IPS-18a (cell line): Measurements from ENCODE around the gene SSR3.

Experiments used
- H3K27ac ChIP-seq: one replicate; pipeline ENCODE4 v1.5.1; 2013; ENCODE audit warnings: low read length
- H3K27me3 ChIP-seq: one replicate; pipeline ENCODE4 v1.6.1; 2013; ENCODE audit warnings: mild to moderate bottlenecking, low read length; ENCODE audit not compliant: control insufficient read depth, insufficient read depth
- H3K36me3 ChIP-seq: one replicate; pipeline ENCODE4 v1.6.1; 2013; ENCODE audit warnings: low read depth, low read length; ENCODE audit not compliant: control insufficient read depth
- H3K4me1 ChIP-seq: one replicate; pipeline ENCODE4 v1.6.1; 2013; ENCODE audit warnings: low read depth, low read length; ENCODE audit not compliant: control insufficient read depth
- H3K4me3 ChIP-seq: one replicate; pipeline ENCODE4 v1.5.1; 2013; ENCODE audit warnings: low read length
- H3K9ac ChIP-seq: one replicate; pipeline ENCODE4 v1.6.1; 2013; ENCODE audit warnings: mild to moderate bottlenecking, low read length, moderate library complexity
- H3K9me3 ChIP-seq: one replicate; pipeline ENCODE4 v1.6.1; 2013; ENCODE audit warnings: low read depth, low read length; ENCODE audit not compliant: control insufficient read depth

Gene SSR3

DNA sequence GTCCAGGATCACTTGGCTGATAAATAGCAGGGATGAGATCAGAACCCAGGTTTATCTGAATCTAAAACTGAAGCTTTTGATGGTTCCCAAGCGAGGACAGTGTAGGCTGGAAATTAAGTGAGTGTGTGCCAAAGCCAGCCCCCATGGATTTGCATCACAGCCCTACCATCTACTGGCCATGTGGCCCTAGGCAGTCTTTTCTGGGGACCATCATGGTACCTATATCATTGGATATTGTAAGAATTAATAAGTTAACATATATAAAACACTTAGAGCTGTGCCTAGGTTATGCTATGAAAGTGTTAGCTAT, 32.8 kb upstream of the SSR3 start:
- no peak overlapping the region for H3K9ac ChIP-seq
- H3K27me3 ChIP-seq, result no peaks in the 10 kb centered on the region

DNA sequence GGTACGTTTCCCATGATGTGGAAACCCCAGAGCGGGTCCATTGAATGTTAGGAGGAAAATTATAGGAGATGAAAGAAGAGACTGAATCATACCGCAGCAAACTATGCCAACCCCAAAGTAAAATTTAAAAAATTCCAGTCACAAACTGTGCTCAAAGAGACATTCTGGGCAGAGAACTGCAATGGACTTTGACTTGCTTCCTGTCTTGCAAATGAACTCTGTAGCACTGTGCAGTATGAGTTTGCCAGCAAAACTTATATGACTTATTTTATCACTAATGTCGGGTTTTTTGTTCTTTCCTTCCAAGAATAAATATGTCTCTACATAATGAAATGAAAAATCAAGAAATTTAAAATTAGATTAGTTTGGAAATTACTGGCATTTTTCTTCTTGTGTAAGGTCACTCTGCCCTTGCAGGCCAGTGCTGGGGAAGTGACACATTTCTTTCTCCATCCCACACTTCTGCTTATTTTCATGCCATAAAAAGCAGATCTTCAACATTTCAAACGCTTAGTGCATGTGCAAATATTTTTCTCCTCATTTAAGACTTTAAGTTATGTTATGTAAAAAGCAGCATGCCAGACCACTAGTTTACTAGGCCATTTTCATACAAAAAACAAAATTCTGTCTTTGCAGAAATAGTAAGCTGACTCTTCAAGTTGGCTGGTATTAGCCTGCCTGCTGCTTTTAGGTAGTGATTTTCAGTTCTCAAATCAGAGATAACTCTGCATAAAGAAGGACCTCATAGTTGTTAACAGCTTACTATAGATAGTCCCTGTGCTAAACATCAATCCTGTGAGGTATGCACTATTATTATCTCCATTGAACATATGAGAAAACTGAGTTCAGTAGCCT, 32.2 kb upstream of the SSR3 start:
- no peak overlapping the region for H3K27ac ChIP-seq
- no peaks in the 10 kb centered on the region for H3K9me3 ChIP-seq
- H3K4me3 ChIP-seq, result no peak overlapping the region
- H3K4me1 ChIP-seq, result no peaks in the 10 kb centered on the region
- H3K9ac ChIP-seq, result no peak overlapping the region
- H3K36me3 ChIP-seq, result no peaks in the 10 kb centered on the region
- H3K27me3 ChIP-seq, result no peaks in the 10 kb centered on the region

More for the DNA sequence above, 32.8 kb upstream of the SSR3 start:
- Histone ChIP-seq H3K4me1 (no peaks in the 10 kb centered on the region), H3K9me3 (no peaks in the 10 kb centered on the region), H3K27ac (no peak overlapping the region), H3K4me3 (no peak overlapping the region), H3K36me3 (no peaks in the 10 kb centered on the region)

DNA sequence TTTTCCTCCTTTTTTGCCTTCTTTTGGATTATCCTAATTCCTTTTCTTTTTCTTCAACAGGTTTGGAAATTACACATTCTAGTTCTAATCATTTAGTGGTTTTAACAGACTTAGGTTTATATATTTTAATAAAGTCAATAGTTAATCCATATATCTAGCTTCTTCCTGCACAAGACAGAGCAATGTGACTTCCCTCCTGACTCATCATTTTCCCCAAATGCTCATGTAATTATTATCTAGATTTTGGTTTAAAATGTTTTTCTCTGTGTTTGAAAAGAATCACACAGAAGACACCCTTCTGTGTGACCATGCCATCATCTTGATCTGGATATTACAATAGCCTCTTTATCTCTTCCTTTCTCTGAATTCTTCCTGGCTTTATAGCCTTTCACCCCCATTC, 28.6 kb upstream of the SSR3 start:
- H3K9ac ChIP-seq, result no peak overlapping the region
- H3K27ac ChIP-seq, result no peak overlapping the region
- H3K36me3 ChIP-seq, result no peaks in the 10 kb centered on the region
- H3K4me1 ChIP-seq, result no peaks in the 10 kb centered on the region
- H3K9me3 ChIP-seq, result no peaks in the 10 kb centered on the region
- no peaks in the 10 kb centered on the region for H3K27me3 ChIP-seq
- no peak overlapping the region for H3K4me3 ChIP-seq

DNA sequence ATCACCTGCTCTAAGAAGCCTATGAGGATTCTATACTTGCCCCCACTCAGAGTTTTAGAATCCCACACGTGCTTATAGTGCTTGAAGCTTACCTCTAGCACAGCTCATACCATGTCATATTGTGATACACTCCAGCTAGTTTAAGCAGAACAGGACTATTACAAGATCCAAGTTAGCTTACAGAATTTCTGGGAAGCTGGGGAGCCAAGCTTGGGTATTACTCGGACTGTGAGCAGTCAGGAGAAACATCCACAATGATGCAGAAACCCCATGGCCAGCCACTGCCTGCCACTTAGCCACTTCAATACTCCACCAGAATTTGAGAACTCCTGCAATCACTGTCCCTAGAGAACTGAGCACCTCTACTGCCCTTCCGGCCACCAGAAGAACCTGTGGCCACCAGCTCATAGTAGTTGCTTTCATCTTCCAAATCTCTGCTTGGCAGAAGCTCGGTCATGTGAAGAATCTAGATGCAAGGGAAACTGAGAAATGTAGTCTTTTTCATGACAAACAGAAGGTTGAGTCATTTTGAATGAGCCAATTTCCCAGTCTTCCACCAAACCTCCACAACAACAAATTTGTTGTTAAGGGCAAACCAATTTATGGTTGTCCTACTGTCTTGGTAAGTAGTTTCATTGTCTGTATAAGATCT, 27.7 kb upstream of the SSR3 start:
- no peak overlapping the region for H3K9ac ChIP-seq
- no peak overlapping the region for H3K4me3 ChIP-seq
- H3K27ac ChIP-seq, result no peak overlapping the region
- no peaks in the 10 kb centered on the region for H3K9me3 ChIP-seq
- no peaks in the 10 kb centered on the region for H3K27me3 ChIP-seq
- H3K4me1 ChIP-seq, result no peaks in the 10 kb centered on the region
- H3K36me3 ChIP-seq, result no peaks in the 10 kb centered on the region

DNA sequence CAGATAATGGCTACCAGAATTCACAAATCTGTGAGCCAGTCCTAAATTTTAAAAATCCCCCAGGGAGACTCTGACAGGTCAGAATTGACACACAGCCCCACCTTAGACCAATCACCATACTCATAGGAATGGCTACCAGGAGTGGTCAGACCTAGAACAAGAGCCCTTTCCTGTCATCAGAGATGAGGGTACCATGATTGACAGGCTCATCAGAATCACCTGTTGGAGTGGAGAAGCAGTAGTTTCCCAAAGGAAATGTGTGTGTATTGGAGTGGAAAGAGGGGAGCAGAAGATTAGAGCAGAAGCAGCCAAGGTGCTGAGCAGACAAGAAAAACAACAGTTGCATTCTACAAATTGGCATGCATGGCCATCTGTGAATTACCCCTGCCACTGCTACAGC, 27.0 kb upstream of the SSR3 start:
- H3K9me3 ChIP-seq, result no peaks in the 10 kb centered on the region
- no peak overlapping the region for H3K9ac ChIP-seq
- H3K27ac ChIP-seq, result no peak overlapping the region
- no peaks in the 10 kb centered on the region for H3K4me1 ChIP-seq
- no peaks in the 10 kb centered on the region for H3K27me3 ChIP-seq
- no peaks in the 10 kb centered on the region for H3K36me3 ChIP-seq
- no peak overlapping the region for H3K4me3 ChIP-seq

DNA sequence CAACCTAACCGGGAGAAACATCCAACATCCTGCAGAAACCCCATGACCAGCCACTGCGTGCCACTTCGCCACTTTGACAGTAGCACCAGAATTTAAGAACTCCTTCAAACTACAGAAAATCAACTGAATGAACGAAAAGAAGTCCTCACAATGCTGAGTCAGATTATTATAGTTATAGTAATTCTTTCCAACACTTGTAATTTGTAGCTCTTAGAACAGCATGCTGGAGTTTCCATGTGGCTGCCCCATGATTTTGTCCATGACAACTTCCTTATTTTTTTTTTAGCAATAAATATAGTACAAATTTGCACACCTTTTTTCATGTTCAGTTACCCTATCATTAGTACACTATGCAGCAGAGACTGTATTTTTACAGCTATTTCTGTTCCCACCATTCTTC, 26.1 kb upstream of the SSR3 start:
- Histone ChIP-seq H3K9me3 (no peaks in the 10 kb centered on the region), H3K9ac (no peak overlapping the region), H3K36me3 (no peaks in the 10 kb centered on the region), H3K27ac (no peak overlapping the region), H3K27me3 (no peaks in the 10 kb centered on the region), H3K4me1 (no peaks in the 10 kb centered on the region), H3K4me3 (no peak overlapping the region)

DNA sequence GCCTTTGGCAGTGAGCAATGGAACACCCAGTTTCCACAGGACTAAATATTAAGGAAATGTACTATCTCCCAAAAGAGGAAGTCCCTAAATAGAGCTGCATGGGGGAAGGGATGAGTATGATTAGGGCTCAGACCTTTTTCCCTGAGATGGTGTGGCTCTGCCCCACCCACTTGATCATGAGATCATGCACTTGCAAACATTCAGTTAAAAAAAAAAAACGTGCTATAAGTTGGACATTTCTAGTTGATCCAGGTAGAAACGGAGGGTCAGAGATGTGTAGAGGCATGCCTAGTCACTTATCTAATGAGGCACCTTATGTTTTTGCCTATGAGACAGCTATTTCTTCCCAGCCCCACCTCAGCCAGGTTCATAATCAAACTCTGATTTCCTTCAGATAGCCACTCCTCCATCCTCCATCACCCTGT, 24.5 kb upstream of the SSR3 start:
- Histone ChIP-seq H3K9ac (no peak overlapping the region), H3K4me3 (no peak overlapping the region), H3K27me3 (no peaks in the 10 kb centered on the region), H3K9me3 (no peaks in the 10 kb centered on the region), H3K4me1 (peaks cover 4% of the 10 kb centered on the region), H3K27ac (no peak overlapping the region), H3K36me3 (no peaks in the 10 kb centered on the region)

DNA sequence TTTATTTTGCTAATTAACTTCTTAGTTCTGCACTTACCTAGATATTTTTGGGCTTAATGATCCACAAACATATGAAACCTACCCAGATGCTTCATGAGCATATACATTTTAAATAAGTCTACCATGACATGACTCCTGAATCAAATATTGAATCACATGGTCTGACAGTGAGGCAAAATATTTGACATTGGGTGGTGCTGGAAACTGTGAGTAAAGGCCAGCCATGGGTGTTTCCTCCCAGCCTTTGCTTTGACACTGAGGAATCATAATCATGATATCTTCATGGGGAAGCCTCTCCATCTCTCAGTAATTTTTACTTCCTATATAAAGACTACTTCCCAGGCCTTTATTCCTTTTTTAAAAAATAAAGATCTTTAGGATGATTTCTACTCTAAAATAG, 22.8 kb upstream of the SSR3 start:
- Histone ChIP-seq H3K4me1 (peaks cover 4% of the 10 kb centered on the region), H3K4me3 (no peak overlapping the region), H3K27me3 (no peaks in the 10 kb centered on the region), H3K36me3 (no peaks in the 10 kb centered on the region), H3K27ac (no peak overlapping the region), H3K9ac (no peak overlapping the region), H3K9me3 (no peaks in the 10 kb centered on the region)

DNA sequence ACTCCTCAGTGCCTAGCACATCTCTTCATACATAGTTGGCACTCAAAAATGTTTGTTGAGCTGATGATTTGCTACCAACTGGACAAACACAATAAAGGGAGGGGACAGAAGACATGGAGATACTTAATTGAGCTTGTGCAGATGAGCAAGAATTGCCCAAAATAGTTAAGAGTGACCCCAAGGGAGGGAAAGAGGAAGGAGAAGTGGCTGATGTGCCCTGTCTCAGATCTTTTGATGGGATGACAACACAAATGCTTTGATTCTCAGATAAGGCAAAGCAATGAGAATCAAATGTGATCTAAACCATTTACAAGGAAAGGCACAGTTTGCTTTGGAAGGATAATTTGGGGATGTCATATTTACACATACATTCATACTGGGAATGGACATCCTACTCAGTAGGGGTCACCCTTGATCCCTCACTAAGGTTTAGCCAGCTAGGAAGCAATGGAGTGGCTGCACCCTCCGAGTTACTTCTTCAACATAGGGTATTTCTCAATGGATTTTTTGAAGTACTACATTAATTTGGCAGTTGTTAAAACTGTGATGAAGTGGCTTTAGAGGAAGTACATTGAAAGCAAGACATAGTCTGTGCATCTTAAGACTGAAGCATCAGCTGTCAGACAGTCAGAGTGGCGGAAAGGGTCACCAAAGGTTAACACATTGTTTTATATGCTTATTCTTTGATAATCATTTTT, 21.9 kb upstream of the SSR3 start:
- no peaks in the 10 kb centered on the region for H3K36me3 ChIP-seq
- no peaks in the 10 kb centered on the region for H3K9me3 ChIP-seq
- H3K9ac ChIP-seq, result no peak overlapping the region
- H3K27ac ChIP-seq, result no peak overlapping the region
- no peaks in the 10 kb centered on the region for H3K27me3 ChIP-seq
- no peak overlapping the region for H3K4me3 ChIP-seq
- peaks cover 4% of the 10 kb centered on the region for H3K4me1 ChIP-seq

DNA sequence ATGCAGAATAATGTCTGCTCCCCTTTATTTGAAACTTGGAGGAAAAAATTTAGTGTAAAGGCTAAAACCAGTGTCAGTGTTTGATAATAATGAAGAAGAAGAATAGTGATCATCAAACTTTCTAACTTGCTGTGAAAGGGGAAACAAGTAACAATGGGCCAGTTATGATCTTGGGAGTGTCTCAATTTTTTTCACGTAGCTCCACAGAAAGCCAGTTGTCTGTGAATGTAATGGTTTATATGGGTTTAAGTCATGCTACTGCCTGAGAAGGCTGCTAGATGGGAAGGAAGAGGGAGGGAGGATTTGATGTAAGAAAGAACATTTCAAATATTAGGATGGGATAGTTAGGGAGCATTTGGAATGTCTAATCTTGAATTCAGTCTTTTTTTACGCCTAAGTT, 21.1 kb upstream of the SSR3 start:
- H3K9me3 ChIP-seq, result no peaks in the 10 kb centered on the region
- H3K27me3 ChIP-seq, result no peaks in the 10 kb centered on the region
- peaks cover 4% of the 10 kb centered on the region for H3K4me1 ChIP-seq
- H3K9ac ChIP-seq, result no peak overlapping the region
- no peak overlapping the region for H3K4me3 ChIP-seq
- no peak overlapping the region for H3K27ac ChIP-seq
- no peaks in the 10 kb centered on the region for H3K36me3 ChIP-seq

DNA sequence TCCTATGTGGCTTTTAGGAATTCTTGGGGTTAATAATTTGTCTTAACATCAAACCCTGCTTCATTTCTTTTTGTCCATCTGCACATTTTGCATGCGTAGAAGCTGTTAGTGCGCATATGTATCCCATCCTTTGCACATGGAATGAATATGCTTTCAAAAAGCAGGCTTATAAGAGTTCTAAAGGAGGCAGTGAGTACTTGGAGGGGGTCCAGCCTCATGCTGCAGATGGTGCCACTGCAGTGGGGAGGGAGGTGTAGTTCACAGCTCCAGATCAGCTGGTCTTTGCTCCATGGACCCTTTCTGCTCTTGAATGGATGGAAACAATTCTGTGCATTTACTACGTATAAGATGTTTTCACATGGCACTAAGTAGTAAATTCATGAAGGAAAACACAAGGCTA, 20.7 kb upstream of the SSR3 start:
- Histone ChIP-seq H3K4me1 (peaks cover 4% of the 10 kb centered on the region), H3K27me3 (no peaks in the 10 kb centered on the region)

More for the DNA sequence above, 20.7 kb upstream of the SSR3 start:
- Histone ChIP-seq H3K9ac (no peak overlapping the region), H3K27ac (no peak overlapping the region), H3K9me3 (no peaks in the 10 kb centered on the region), H3K36me3 (no peaks in the 10 kb centered on the region), H3K4me3 (no peak overlapping the region)
